HepG2 (cell line): Measurements from ENCODE around the gene GFY. TPM values are rescaled to one million over a fixed set of nuclear protein-coding genes. Genes with fewer than 3 reads are reported as not detected.

Experiments used
- ARHGAP35 ChIP-seq: sonication (generic); formaldehyde crosslinking; IDR thresholded peaks from 2 replicates; pipeline ENCODE4 v1.9.0; 2022; ENCODE audit warnings: mild to moderate bottlenecking, inconsistent platforms, moderate library complexity, missing genetic modification reagents, borderline replicate concordance
- KDM6A ChIP-seq: IDR thresholded peaks from 2 replicates; pipeline ENCODE4 v1.6.1; 2016; ENCODE audit warnings: low read depth
- NCOR1 ChIP-seq: fragments of 200-600 bp; sonication (generic); IDR thresholded peaks from 2 replicates; pipeline ENCODE4 v1.7.0; 2017; ENCODE audit warnings: antibody characterized with exemption, low read length, borderline replicate concordance
- U2AF1 ChIP-seq: fragments of 200-400 bp; formaldehyde crosslinking; optimal IDR thresholded peaks from 2 replicates; pipeline ENCODE3; 2017; ENCODE audit warnings: mild to moderate bottlenecking, low read depth, low read length
- ZNF207 ChIP-seq: fragments of 450-650 bp; IDR thresholded peaks from 2 replicates; pipeline ENCODE4 v1.6.1; 2016; ENCODE audit warnings: antibody characterized with exemption, borderline replicate concordance
- ZNF232 ChIP-seq: sonication (generic); formaldehyde crosslinking; IDR thresholded peaks from 2 replicates; pipeline ENCODE4 v1.4.0; 2020; ENCODE audit warnings: missing genetic modification reagents, borderline replicate concordance
- ZNF281 ChIP-seq: sonication (generic); formaldehyde crosslinking; IDR thresholded peaks from 2 replicates; pipeline ENCODE4 v1.4.0; 2020; ENCODE audit warnings: missing genetic modification reagents, borderline replicate concordance
- ZNF547 ChIP-seq: sonication (generic); formaldehyde crosslinking; IDR thresholded peaks from 2 replicates; pipeline ENCODE4 v1.5.1; 2020; ENCODE audit warnings: mild to moderate bottlenecking, missing genetic modification reagents
- ZNF710 ChIP-seq: sonication (generic); formaldehyde crosslinking; IDR thresholded peaks from 2 replicates; pipeline ENCODE4 v1.5.0; 2020; ENCODE audit warnings: mild to moderate bottlenecking, missing genetic modification reagents, borderline replicate concordance
- ZNF713 ChIP-seq: sonication (generic); formaldehyde crosslinking; IDR thresholded peaks from 2 replicates; pipeline ENCODE4 v1.4.0; 2020; ENCODE audit warnings: mild to moderate bottlenecking, missing genetic modification reagents
- ZNF737 ChIP-seq: sonication (generic); formaldehyde crosslinking; IDR thresholded peaks from 2 replicates; pipeline ENCODE4 v1.5.0; 2020; ENCODE audit warnings: missing genetic modification reagents, mild to moderate bottlenecking, borderline replicate concordance
- ZUFSP ChIP-seq: sonication (generic); formaldehyde crosslinking; IDR thresholded peaks from 2 replicates; pipeline ENCODE4 v1.9.0; 2021; ENCODE audit warnings: missing genetic modification reagents, mild to moderate bottlenecking, borderline replicate concordance
- polyA plus RNA-seq, 8 experiments: library from polyadenylated mRNA; depleted of rRNA in 3 of 8; stranded (reverse) in 7 of 8; unstranded in 1 of 8; fragments of >200 nt; fragmentation: Illumina TruSeq in 4 of 8; extraction: Trizol in 4 of 8; gene quantifications; 2 replicates each; pipeline versions ENCODE4 v1.2.1 to v1.2.3, GENCODE V29; 2011 to 2016; ENCODE audit warnings: low read depth in 4 of 8, missing spikeins in 1 of 8, mixed read lengths in 1 of 8; ENCODE audit not compliant: insufficient read depth in 1 of 8
- total RNA-seq, 5 experiments: library from RNA; depleted of rRNA; stranded (reverse); fragments of >200 nt; fragmentation: Illumina TruSeq; extraction: Trizol; gene quantifications; 2 replicates each; pipeline ENCODE4 v1.2.3, GENCODE V29; 2016; ENCODE audit warnings: low read depth in 1 of 5
- TF ChIP-seq, protein P1 (sequence below): sonication (generic); formaldehyde crosslinking; IDR thresholded peaks from 2 replicates; pipeline ENCODE4 v1.4.0; 2020; ENCODE audit warnings: missing genetic modification reagents, borderline replicate concordance
- TF ChIP-seq, protein P2 (sequence below): sonication (generic); formaldehyde crosslinking; IDR thresholded peaks from 2 replicates; pipeline ENCODE4 v1.5.0; 2020; ENCODE audit warnings: missing genetic modification reagents

Gene GFY
- total and polyA plus RNA-seq, 2 of the 13 experiments (the other 11 are each of a cell fraction or from before 2014, with no cell fraction given): not detected

- TF ChIP-seq ZNF737 (CRISPR knock-in tag): no peak
- no peak for TF ChIP-seq KDM6A
- TF ChIP-seq ZNF710 (CRISPR knock-in tag): no peak
- TF ChIP-seq U2AF1: no peak
- TF ChIP-seq NCOR1: no peak; the same call in 1 of the 2 replicates
- no peak for TF ChIP-seq ZNF713
- no peak for TF ChIP-seq ZNF281 (CRISPR knock-in tag)
- no peak for TF ChIP-seq ARHGAP35
- TF ChIP-seq, protein P1, sequence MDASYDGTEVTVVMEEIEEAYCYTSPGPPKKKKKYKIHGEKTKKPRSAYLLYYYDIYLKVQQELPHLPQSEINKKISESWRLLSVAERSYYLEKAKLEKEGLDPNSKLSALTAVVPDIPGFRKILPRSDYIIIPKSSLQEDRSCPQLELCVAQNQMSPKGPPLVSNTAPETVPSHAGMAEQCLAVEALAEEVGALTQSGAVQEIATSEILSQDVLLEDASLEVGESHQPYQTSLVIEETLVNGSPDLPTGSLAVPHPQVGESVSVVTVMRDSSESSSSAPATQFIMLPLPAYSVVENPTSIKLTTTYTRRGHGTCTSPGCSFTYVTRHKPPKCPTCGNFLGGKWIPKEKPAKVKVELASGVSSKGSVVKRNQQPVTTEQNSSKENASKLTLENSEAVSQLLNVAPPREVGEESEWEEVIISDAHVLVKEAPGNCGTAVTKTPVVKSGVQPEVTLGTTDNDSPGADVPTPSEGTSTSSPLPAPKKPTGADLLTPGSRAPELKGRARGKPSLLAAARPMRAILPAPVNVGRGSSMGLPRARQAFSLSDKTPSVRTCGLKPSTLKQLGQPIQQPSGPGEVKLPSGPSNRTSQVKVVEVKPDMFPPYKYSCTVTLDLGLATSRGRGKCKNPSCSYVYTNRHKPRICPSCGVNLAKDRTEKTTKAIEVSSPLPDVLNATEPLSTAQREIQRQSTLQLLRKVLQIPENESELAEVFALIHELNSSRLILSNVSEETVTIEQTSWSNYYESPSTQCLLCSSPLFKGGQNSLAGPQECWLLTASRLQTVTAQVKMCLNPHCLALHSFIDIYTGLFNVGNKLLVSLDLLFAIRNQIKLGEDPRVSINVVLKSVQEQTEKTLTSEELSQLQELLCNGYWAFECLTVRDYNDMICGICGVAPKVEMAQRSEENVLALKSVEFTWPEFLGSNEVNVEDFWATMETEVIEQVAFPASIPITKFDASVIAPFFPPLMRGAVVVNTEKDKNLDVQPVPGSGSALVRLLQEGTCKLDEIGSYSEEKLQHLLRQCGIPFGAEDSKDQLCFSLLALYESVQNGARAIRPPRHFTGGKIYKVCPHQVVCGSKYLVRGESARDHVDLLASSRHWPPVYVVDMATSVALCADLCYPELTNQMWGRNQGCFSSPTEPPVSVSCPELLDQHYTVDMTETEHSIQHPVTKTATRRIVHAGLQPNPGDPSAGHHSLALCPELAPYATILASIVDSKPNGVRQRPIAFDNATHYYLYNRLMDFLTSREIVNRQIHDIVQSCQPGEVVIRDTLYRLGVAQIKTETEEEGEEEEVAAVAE (CRISPR knock-in tag): 0 out of 2 replicates have a peak, but pooled peaks have one; percentile 26
- TF ChIP-seq ZNF547: no peak
- peak; percentile 12; the same call in 1 of the 2 replicates for TF ChIP-seq ZNF232 (CRISPR knock-in tag)
- TF ChIP-seq, protein P2, sequence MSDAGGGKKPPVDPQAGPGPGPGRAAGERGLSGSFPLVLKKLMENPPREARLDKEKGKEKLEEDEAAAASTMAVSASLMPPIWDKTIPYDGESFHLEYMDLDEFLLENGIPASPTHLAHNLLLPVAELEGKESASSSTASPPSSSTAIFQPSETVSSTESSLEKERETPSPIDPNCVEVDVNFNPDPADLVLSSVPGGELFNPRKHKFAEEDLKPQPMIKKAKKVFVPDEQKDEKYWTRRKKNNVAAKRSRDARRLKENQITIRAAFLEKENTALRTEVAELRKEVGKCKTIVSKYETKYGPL (CRISPR knock-in tag): no peak
- no peak for TF ChIP-seq ZNF207
- TF ChIP-seq ZUFSP: no peak
These were observed 26.4 kb downstream of the GFY start, which contains the start of gene PIH1D1 (continued) for GRCh38 chr19:49451430-49452181.
